ENCODE measurements around the gene FASTKD2.

The FASTKD2 gene

DNA sequence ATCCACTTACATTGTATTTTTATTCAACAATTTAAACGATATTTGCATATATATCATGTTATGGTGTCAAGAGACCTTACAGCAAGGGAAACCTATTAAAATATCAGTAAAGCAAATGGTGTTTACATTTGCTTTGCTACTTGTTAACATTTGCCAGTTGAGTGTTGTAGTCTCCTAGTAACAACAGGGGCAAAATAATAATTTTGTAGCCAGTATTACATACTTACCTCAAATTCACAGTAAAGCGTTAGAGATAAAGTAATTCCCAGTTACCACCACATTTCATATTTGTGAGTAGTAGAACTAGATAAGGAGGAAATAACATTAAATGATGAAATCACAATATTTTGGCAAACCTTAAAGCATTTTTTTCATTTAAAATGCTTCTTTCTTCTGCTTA lies 71.3 kb downstream of the FASTKD2 start:
- DNase-seq (ENCODE audit: low read depth): no peak

DNA sequence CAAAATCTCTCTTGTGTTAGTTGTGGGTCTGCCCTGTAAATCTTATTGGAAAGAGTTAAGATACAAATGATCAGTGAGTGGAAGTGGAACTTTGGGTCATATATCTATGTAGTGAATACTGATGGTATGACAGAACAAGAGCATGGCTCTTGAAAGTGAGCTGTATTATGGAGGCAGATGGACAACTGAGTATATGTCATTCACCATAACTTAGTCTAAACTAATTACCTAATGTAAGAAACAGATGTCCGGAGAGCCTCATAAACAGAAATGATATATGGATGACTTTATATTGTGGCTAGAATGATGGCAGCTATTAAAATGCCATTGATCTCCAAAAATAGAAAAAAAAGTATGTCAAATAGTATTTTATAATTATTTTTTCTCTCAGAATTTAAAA lies 72.4 kb downstream of the FASTKD2 start:
- no peak for DNase-seq (ENCODE audit: low read depth)

DNA sequence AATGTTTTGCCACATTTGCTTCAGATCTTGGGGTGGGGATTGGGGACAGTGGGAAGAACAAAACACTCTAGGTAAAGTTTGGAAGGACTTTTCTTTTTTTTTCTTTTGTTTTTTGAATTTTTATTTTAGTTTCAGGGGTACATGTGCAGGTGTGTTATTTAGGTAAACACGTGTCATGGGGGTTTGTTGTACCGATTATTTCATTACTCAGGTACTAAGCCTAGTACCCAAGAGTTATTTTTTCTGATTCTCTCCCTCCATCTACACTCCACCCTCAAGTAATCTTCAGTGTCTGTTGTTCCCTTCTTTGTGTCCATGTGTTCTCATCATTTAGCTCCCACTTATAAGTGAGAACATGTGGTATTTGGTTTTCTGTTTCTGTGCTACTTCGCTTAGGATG lies 73.3 kb downstream of the FASTKD2 start:
- DNase-seq (ENCODE audit: low read depth): no peak

GRCh38 chr2:206840999-206841398 lies 75.6 kb downstream of the FASTKD2 start:
- no peak for DNase-seq (ENCODE audit: low read depth)

Measured in HS-5 (cell line).